CD4-positive, alpha-beta T cell treated with Interleukin-4 for 4 hours (primary cell): ENCODE measurements around the gene CKAP4.
"Not testable (repeated sequence)": the region's sequence is repeated elsewhere in the genome, so short reads cannot be mapped to it uniquely, and the experiment has no call there.

Source experiments
- DNase-seq: peaks from one replicate; pipeline ENCODE4 v3.0.0-alpha.2; 2020

Gene CKAP4

GRCh38 chr12:106247674-106248311, at the start of gene CKAP4:
Gene CKAP4, minus strand, starts transcription at chr12:106248020. Its CDS starts 169 bp downstream, at chr12:106247851.
- peak; percentile 40 for DNase-seq

- DNase-seq: no peak
These were observed 49.3 kb upstream of the CKAP4 start for GRCh38 chr12:106297075-106297474.

- DNase-seq: no peak
These were observed 48.5 kb upstream of the CKAP4 start for GRCh38 chr12:106296179-106296877.

GRCh38 chr12:106292339-106292738, 44.5 kb upstream of the CKAP4 start:
- DNase-seq: no peak

GRCh38 chr12:106291342-106291741, 43.5 kb upstream of the CKAP4 start:
- no peak for DNase-seq

- DNase-seq: no peak
These were observed 42.8 kb upstream of the CKAP4 start for GRCh38 chr12:106290666-106291065.

- DNase-seq: no peak
These were observed 41.4 kb upstream of the CKAP4 start for GRCh38 chr12:106289196-106289681.

GRCh38 chr12:106288494-106289195, 40.8 kb upstream of the CKAP4 start:
- DNase-seq: no peak

- no peak for DNase-seq
These were observed 40.3 kb upstream of the CKAP4 start for GRCh38 chr12:106288101-106288493.

- DNase-seq: no peak
These were observed 39.5 kb upstream of the CKAP4 start for GRCh38 chr12:106287364-106287763.

- not testable (repeated sequence) for DNase-seq
These were observed 38.8 kb upstream of the CKAP4 start for GRCh38 chr12:106286576-106287162.

GRCh38 chr12:106285982-106286381, 38.2 kb upstream of the CKAP4 start:
- DNase-seq: no peak

GRCh38 chr12:106284358-106285105, 36.7 kb upstream of the CKAP4 start:
- no peak for DNase-seq

GRCh38 chr12:106282457-106283097, 34.8 kb upstream of the CKAP4 start:
- peak; percentile 50 for DNase-seq

GRCh38 chr12:106281804-106282203, 34.0 kb upstream of the CKAP4 start:
- no peak for DNase-seq

- no peak for DNase-seq
These were observed 33.4 kb upstream of the CKAP4 start for GRCh38 chr12:106281056-106281782.

- no peak for DNase-seq
These were observed 32.3 kb upstream of the CKAP4 start for GRCh38 chr12:106280106-106280505.

- DNase-seq: no peak
These were observed 28.4 kb upstream of the CKAP4 start for GRCh38 chr12:106276032-106276740.

GRCh38 chr12:106275458-106275857, 27.6 kb upstream of the CKAP4 start:
- DNase-seq: no peak

- DNase-seq: no peak
These were observed 26.8 kb upstream of the CKAP4 start for GRCh38 chr12:106274575-106275121.
